HG03135 (cell line): ENCODE results near the gene MAD2L2.

ENCODE experiments used
- ATAC-seq: cut with Tn5 transposase; IDR thresholded peaks from one replicate; pipeline ENCODE4 v1.9.1; 2021; ENCODE audit warnings: mild to moderate bottlenecking, moderate library complexity; ENCODE audit not compliant: unreplicated experiment

The MAD2L2 gene

DNA sequence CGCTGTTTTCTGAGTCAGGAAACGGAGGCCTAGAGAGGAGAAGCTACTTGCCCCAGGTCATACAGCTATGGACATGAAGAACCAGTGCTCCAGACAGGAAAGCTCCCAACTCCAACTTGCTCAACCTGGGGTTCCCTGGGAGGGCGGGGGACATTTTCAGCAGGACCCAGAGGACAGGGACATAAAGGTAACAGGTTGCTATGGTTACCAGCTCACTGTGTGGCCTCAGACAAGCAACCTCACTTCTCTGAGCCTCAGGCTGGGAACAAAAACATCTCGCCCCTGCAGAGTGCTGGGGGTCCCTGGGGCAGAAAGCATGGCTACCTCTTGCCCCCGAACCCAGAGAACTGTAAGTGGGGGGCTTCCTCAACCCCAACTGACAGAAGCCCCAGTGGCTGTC is 42.8 kb downstream of the MAD2L2 start:
- no peak for ATAC-seq

DNA sequence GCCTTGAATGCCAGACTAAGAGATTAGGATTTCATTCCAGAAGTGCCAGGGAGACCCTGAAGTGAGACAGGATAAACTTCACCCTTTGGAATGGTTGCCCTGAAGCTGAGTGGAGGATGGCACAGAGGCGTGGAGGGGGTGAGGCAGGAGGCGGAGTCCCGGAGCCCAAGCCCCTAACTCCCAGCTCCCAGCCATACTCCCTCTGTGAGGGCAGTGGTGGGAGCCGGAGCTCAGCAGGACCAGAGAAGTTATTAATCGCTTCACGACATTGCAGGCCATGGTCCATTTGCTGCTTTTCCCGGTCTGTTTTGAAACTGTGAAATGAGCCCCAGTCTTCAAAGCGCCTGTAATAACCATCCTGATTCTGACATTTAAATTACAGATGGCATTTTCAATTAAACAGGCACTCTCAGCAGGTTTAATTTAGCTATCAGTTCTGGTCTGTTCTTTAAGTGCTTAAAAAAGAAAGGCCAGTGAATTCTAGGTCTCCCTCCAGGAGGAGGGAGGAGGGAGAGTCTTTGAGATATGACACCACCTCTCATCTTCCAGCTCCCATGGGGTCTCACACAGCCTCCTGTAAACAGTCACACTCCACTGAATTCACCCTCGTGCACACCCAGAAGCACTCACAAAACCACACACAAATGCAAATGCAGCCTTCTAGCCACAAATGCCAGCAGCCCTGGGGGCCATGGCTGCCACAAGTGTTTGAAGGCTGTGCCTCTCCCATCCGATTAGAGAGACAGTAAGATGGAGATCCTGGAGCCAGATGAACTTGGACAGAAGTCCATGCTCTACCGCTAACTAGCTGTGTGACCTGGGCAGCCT is 46.4 kb downstream of the MAD2L2 start:
- ATAC-seq, result no peak

GRCh38 chr1:11629184-11630016 is 51.5 kb downstream of the MAD2L2 start:
- ATAC-seq, result no peak

DNA sequence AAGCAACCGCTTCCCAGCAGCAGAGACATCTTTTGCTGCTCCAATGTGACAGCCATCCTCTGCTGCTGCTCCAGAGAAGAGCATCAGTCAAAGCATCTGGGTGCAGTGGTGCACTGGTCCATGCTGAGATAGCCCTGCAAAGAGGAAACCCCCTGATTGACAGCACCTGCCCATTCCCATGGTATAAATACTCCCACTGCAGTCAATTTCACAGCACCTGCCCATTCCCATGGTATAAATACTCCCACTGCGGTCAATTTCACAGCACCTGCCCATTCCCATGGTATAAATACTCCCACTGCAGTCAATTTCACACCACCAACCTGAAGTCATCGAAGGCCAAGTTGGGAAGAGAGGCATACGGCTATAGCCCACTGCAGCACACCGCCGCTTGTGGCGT is 52.2 kb downstream of the MAD2L2 start:
- ATAC-seq, result no peak

DNA sequence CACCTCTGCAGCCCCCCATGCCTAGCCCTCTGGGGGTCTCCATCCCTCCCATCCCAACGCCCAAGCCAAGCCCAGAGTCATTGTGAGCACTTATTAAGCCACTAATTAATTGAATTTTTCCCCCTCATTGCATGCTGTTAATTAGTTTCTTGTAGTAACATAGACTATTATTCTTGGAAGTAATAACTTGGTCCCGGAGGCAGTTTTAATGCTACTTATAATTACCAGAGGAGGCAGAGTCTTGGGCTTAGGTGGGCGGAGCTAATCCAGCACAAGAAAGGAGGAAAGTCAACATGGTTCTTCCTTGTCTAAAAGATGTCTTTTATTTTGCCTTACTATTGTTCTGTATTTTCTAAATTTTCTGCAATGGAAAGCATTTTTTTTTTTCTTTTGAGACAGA is 54.4 kb downstream of the MAD2L2 start:
- ATAC-seq, result no peak
